ENCODE results near the gene INAFM1.

- TF ChIP-seq POLR2A (IDR thresholded peaks at IDR 0.05) (no peak), CTCF (IDR thresholded peaks at IDR 0.05) (no peak)
These were observed 45.0 kb upstream of the INAFM1 start for GRCh38 chr19:47229676-47230053.

All from testis (tissue), 2 donors.